LHCN-M2 (cell line): ENCODE data around the gene ELMO1. TPM values are rescaled to one million over a fixed set of nuclear protein-coding genes. Genes with fewer than 3 reads are reported as not detected.

Experiments
- DNase-seq: peaks from one replicate; pipeline ENCODE4 v3.0.0-alpha.2; 2012; ENCODE audit warnings: low read depth
- total RNA-seq: library from RNA; depleted of rRNA; stranded (reverse); fragments of >200 nt; gene quantifications from 2 replicates; pipeline ENCODE4 v1.2.3, GENCODE V29; 2014

The ELMO1 gene
- total RNA-seq, 1 experiment from 2014 or later = not detected

DNA sequence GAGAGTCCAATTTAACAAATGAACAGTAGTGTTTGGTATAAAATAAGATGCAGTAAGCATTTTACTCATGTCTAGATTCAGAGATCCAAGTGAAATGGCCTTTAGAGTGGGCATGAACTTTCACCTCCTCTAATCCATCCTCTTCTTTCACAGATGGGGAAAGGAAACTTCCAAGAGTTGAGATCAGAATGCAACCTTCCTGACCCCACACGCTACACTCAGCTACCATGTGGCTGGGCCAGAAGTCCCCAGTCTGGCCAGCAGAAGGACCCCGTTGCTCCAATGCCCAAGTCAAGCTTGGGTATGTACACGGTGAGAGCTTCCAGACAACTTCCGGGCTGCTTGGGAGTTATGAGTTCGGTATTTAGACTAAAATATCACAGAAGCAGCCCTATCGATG lies 228.0 kb downstream of the ELMO1 start:
- DNase-seq = no peak

DNA sequence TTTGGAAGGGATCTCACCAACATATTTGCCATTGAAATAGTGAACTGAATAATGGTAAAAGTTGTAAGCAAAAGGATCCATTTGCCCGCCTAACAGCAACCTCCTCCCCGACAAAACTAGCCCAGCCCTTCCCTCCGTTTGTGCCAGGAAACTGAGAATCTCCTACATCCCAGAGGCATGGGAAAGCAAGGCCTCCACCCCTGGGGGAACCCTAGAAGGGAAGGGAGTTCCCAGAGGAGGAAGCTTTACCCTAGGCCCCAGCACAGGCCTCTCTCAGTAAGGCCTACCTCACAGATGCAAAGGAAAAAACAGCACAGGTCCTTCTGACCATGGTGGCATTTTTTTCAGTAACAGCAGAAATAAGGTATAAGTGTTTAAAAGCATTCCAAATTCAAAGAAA lies 229.7 kb downstream of the ELMO1 start:
- no peak for DNase-seq

DNA sequence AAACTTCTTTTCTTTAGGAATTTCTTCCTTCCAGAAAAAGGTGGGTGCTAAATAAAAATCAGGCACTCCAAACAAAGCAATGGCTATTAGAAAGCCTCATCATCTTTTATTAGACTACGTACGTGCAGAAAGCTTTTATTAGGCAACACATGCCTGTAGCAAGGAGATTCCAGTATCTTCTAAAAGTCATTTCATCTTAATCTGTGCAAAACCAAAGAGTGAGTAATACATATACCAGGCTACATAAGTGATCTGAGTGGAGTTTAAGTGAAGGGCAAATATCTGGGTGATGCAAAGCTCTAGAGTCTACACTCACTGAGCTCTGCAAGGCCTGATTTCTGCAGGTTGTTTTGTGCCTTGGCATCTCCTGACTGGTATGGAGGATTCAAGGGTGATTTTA lies 231.7 kb downstream of the ELMO1 start:
- no peak for DNase-seq

DNA sequence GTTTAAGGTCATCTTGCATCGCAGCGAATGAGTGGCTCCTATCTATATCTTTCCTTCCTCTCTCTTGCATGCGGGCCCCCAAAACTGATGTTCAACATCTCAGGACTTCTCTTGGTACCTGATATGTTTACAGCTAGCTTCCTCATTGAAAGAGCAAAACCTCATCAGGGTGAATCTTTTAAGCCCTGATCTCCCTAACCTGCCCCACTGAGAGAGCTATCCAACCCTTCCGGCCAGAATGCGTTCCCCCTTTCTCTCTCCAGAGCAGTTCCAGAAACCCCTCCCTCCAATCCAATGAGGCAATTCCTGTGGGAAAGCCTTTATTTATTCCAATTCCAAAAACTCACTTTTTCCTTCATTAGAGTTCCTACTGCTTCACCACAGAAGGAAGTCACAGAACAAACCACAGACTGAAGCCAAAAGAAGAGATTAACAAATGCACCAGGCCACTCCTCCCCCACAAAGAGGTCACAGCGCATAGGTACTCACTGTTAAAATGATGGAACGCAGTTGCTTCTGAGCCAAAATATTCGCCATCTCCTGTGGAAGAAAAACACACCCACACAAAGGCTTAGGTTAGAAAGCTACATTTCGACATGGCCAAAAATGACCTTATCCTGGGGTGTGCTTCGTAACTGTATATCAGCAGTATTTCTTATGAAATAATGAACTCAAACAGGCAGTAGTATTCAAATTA lies 232.4 kb downstream of the ELMO1 start:
- no peak for DNase-seq

DNA sequence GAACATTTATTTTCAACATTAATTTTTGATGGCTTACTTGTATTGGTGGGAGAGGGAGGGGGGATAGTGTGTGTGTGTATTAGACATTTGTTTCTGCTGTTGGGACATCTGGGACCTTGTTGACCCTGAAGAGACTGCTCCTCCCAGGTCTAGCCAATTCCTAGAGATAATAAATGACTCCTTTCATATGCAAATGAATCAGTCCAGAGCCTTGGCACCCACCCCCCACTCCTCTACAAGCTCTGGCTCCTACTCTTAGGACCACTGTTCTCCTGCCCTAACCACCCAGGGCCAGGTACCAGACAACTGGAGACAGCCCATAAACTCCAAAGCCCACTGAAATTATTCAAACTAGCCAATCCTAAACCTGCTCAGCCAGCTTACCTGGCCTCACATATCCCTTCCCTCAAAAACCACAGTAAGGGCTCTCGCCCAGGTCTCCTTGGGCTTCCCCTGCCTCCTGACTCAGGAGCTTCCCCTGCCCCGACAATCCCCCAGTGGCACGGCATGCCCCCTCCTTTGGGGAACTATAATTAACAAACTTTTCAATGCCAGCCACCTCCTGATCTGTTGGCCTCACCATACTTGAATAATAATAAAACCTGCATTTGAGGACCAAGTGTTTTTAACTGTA lies 233.3 kb downstream of the ELMO1 start:
- DNase-seq = no peak

DNA sequence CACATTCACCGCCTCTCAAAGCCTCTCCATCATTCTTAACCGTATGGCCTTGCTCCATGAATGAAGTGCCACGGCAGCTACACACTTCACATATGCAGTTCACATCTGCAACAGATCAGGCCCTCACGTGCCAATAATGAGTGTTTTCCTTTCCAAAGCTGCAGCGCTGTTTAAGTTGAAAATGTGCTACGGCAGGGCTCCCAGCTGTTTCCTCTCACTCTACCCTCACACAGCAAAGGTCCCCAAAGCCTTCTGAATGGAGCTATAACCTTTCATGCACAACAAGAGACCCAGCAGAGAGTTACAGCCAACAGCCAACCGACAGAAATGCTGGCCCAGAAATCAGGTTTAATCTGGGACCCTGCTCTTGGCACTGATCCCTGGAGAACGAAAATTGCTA lies 236.1 kb downstream of the ELMO1 start:
- DNase-seq = no peak

DNA sequence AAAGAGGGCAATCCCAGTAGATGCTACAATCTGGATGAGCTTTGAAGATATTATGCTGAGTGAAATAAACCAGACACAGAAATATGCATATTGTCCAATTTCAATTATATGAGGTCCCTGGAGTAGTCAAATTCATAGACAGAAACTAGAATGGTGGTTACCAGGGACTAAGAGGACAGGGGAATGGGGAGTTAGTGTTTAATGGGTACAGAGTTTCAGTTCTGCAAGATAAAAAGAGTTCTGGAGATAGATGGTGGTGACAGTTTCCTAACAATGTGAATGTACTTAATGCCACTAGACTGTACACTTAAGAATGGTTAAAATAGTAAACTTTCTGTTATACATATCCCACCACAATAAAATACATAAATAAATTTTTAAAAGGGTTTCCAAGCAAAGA lies 236.6 kb downstream of the ELMO1 start:
- no peak for DNase-seq

DNA sequence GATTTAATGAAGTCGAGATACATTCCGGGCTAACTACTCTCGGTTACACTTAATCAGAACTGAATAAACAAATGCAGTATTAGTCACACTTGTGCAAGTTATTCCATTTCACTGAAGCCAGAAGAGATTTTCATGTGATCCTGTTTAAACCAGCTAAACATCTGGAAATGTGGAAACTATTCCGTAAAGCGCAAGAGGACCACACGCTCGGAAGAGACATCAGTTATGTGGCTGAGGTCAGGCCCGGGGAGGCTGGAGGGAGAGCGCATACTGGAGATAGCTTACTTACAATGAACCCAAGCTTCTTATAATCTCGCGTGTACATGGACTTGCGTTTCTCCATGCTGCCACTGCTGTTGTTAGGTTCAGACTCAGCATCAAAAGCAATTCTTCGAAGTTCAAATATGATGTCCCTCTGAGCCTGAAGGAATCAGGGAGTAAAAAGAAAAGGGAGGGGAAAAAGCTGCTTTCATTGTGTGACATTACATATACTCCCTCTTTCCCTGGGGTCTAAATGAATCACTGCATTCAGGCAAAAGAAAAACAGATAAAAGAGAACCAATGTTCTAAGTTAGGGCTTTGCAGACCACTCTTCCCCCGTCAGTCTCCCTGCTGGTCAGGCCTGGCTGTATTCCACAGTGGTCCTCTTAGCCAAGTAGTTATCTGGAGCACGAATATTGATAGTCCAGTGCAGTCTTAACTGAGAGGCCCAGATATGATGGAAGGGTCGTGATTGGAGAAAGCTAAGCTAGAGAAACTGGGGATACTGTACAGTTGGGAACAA lies 237.4 kb downstream of the ELMO1 start:
- peak; percentile 18 for DNase-seq

DNA sequence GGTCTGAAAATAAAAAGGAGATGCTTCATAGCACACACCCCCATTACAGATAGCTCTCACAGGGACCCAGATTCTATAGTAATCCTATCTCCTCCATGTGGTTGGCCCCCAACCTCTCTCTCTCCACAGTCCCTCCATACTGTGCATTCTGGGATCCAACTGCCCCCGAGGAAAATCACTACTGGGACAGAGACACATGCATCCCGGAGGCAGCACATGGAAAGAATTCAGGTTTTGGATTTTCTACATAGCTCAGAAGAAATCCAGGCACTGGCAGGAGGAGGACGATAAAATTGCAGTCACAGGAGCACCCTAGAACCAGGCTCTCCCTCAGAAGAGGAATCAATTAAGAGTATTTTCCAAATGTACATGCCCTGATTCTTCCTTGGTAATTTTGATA lies 239.5 kb downstream of the ELMO1 start:
- no peak for DNase-seq

DNA sequence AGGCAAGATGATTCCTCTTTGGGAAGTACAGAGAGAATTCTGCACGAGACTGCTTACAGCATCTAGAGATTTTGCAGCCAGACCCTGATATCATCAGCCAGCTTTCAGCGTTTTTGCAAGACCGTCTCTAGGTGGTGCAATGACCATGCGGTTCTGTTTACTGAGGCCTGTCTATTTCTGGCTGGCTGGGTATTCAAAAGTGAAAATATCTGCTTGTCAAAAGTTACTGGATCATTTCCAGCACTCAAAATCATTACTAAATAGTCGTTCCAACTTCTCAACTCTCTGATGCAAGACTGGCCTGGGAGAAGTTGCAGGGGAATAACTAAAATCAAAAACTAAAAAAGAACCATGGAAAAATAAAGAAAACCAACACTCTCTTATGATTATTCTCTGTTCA lies 240.1 kb downstream of the ELMO1 start:
- peak; percentile 62 for DNase-seq

DNA sequence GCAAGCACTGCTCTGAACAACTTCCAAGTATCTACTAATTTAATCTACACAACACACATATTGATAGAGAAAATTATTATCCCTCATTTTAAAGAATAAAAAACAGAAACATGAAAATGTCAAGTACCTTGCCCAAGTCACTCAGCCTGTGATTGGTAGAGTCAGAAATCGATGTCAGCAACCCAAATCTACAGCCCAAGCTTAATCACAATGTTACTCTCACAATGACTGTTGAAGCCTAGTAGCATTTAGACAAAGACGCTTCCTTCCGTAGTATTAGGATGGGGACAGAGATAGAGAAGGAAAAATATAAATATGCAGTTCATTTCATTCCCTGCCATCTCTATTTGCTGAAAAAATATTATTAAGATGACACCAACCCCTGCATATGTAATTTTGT lies 242.5 kb downstream of the ELMO1 start:
- DNase-seq = no peak

DNA sequence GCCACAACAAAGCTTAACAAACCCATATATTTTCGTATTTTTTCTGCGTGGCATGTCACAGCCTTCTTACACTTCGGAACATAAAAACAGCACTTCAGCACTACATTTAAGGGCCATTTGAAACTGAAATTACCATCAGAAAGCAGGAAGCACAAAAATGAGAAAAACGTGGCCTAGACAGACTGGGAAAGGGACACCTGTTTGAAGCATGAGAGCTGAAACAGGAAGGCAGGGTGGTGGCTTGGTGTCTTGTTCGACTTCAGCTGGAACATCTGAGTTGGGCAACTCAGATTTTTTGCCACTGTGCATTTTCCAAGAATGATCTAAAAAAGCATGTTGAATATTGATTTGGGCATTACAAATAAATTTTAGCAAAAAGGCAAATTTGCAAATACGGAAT lies 243.2 kb downstream of the ELMO1 start:
- DNase-seq = no peak

DNA sequence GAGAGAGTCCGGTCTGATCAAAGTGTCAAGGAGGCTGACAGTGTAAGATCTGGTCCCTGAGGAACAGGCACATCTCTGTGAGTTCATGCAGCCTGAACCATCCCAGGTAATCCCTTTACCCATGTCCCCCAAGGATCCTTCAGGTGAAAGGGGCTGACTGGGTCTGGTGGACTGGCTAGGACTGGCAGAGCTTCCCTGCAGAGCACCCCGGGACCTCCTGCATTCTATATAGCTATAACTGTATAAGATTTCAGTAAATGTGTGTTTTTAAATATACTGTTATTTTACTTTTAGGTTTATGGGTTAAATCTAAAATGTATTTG lies 246.8 kb downstream of the ELMO1 start:
- no peak for DNase-seq

DNA sequence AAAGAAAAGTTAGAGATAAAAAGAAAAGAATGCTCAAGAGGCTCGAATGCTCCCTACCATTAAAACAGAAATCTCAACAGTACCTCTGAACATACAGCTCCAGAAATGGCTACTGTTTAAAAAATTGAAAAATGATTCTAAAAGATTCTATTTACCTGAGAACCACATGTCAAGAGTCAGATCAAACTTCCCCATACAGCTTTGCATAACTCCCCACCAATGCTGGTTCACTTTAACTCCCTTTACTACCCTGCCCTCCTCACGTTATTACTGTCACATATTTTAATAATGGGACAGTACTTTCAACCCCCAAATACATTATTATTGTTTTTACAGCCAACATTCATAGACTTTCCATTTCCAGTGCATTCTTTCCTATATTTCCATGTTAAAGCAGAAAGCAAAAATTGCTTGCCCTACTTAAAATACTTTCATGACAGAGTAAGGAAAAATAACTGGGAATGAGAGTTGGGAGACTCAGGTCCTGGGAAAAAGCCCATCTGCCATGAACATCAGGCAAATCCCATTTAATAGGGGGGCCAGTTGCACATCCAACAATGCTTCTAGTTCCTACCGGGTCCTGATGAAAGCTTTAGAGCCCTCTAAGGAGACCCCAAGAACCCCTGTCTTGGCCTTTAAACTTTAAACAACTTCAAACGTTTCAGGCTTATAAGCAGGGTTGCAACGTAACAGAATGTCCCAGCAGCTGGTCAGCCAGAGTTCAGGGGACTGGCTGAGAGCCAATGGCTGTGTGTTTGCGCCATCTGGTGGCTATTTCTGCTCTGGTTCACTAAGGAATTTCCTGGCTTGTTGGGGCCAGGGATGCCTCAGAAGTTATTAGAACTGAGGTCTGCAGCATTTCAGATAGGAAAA lies 247.4 kb downstream of the ELMO1 start:
- DNase-seq = peak; percentile 73

DNA sequence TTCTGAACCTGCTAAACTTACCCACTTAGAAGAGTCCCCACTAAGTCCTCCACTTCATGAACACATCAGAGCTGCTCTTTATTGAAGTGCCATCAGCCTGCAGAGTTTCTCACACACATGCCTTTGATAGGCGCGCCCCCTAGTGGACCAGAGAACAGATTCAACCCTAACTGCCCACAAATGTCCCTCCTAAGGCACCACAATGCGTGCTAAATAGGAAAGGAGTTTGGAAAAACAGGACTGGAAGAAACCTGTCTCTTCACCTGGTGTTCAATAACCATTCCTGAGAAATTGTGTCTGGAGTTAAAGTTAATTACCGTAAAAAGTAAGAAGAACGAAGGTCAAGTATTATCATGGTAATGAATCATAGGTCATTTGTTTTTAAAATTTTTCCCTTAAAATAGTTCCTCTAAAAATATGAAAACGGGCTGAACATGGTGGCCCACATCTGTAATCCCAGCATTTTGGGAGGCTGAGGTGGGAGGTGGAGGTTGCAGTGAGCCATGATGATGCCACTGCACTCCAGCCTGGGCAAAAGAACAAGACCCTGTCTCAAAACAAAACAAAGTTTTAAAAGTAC lies 249.7 kb downstream of the ELMO1 start:
- peak; percentile 73 for DNase-seq

DNA sequence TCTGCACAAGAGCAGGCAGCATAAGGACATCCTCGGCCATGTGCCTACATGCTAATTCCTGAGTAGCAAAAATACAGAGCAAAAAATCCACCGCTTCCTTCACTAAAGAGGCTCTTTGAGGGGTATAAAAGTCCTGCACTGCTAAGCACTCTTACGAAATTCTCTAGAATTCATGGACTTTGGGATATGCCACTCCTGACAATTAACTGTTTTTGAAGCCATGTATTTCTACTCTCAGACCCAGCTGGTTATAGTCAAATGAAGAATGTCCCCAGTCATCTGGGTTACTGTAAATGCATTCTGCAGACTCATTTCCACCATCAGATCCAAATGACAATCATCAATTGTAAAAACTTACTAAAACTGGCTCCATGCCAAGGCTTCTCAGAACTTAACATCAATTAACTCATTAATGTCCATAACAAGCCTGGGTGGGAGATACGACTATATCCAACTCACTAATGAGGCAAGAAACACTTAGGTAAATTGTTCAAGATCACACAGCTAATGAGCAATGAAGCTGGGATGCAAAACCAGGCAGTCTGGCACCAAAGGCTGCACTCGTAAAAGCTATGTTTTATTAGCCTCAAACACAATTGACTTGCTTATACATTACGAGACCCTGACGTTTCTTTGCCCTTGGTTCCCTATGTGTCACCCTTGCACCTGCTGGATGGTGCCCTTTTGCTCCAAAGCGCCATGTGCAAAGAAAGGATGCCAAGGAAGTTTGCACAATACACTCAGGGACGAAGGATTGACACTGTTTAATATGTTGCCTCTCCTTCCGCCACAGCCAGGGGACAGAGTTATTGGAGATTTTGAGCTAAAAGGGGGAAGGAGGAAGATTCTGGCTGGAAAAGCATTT lies 250.4 kb downstream of the ELMO1 start:
- DNase-seq = no peak

DNA sequence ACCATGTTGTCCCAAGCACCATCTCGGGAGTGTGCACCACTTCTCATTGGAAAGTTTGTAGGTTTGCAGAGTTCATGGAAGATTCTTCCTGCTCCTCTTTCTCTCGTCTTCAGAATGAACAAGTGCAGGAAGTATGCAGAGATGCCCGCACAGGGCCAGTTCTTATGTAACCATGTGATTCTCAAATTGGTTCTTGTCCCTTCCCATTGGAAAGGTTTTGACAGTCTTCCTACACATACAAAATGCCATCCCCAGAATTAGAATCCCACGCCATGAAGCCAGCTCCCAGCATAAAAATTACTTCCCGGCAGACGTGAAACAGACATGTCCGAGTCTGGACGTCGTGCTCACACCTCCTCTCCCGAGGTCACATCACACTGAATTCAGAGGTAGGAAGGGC lies 251.6 kb downstream of the ELMO1 start:
- DNase-seq = no peak

DNA sequence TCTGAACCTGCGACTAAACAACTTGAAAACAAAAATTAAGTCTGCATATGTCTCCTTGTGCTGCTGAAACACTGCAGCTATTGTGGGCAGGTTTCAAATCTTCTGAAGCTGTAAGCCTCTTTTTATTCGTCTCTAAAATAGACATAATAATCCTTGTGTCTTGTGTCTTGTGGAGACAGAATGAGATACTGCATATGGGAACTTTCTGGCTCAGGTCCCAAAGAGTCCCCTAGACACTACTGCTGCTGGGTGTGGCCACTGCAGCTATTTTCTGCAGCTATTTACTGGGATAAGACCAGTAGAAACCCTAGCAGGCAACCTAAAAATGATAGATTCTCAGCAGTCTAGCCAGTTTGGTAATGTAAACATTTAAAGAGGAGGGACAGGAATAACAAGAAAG lies 252.0 kb downstream of the ELMO1 start:
- DNase-seq = no peak

DNA sequence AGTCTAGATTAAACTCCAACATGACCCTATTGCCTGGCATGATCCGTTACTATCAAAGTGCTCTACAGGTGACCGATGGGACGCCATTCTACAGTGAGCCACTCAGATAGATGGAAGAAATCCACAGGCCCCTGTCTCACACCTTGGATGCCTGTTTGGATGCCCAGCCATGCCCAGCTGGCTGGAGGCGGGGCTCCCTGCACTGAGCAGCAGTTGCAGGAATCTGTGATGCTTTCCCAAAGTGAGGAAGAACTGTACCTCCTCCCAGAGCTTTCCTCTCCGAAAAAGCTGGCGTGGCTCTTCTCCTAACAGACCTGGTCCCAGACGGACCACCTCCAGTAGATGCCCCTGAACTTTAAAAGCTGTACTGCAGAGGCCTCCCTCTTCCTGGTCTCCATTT lies 253.3 kb downstream of the ELMO1 start:
- DNase-seq = no peak

DNA sequence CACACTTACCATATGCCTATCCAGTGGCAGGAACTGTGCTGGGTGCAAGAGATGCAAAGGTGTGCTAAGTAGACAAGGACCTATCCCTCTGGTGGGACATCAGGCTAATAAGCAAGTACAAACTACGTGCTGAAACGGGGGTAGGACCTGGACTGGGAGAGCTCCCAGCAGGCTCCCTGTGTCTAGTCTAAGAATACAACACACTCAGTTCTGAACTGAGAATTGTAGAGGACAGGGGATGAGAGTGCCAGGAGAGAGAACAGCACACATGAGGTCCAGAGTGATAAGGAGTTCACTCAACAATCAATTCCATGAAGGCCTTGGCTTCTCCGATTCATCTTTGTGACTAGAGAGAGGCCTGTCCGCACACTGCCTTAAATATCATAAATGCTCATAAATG lies 253.7 kb downstream of the ELMO1 start:
- no peak for DNase-seq

DNA sequence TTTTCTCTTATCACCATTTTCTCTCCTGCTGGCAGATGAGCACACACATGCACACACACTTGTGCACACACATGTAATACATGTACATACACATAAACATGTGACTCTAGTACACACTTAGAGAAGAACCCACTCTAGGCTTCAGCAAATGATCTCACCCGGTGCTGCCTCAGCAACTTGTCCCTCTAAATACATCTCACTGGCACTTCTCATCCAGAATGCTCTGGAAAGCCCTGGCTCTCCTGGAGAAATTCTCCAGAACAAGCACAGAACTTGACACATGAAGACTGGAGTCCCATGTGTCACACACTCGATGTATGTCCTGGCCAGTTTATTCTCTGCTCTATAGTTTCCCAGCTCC lies 254.9 kb downstream of the ELMO1 start:
- no peak for DNase-seq
